ENCODE measurements around the gene GBX2.
"Not testable (repeated sequence)": the region's sequence is repeated elsewhere in the genome, so short reads cannot be mapped to it uniquely, and the experiment has no call there.

The GBX2 gene

GRCh38 chr2:236156095-236156859 is 11.9 kb downstream of the GBX2 start:
- no peak for DNase-seq (ENCODE audit: low read depth, low spot score)

GRCh38 chr2:236155406-236155805 is 12.8 kb downstream of the GBX2 start:
- no peak for DNase-seq (ENCODE audit: low read depth, low spot score)

GRCh38 chr2:236146436-236146835 is 21.8 kb downstream of the GBX2 start:
- no peak for DNase-seq (ENCODE audit: low read depth, low spot score)

- DNase-seq (ENCODE audit: low read depth, low spot score): no peak
Observed at GRCh38 chr2:236143811-236144210, 24.4 kb downstream of the GBX2 start.

- not testable (repeated sequence) for DNase-seq (ENCODE audit: low read depth, low spot score)
Observed at GRCh38 chr2:236141616-236142015, 26.6 kb downstream of the GBX2 start.

GRCh38 chr2:236137066-236137465 is 31.1 kb downstream of the GBX2 start:
- no peak for DNase-seq (ENCODE audit: low read depth, low spot score)

GRCh38 chr2:236136538-236136937 is 31.6 kb downstream of the GBX2 start:
- DNase-seq (ENCODE audit: low read depth, low spot score): no peak

GRCh38 chr2:236133410-236134012 is 34.7 kb downstream of the GBX2 start:
- no peak for DNase-seq (ENCODE audit: low read depth, low spot score)

GRCh38 chr2:236131073-236131692 is 37.0 kb downstream of the GBX2 start:
- DNase-seq (ENCODE audit: low read depth, low spot score): no peak

- DNase-seq (ENCODE audit: low read depth, low spot score): no peak
Observed at GRCh38 chr2:236130349-236130998, 37.7 kb downstream of the GBX2 start.

- DNase-seq (ENCODE audit: low read depth, low spot score): no peak
Observed at GRCh38 chr2:236129935-236130334, 38.3 kb downstream of the GBX2 start.

GRCh38 chr2:236128321-236128720 is 39.9 kb downstream of the GBX2 start:
- no peak for DNase-seq (ENCODE audit: low read depth, low spot score)

- no peak for DNase-seq (ENCODE audit: low read depth, low spot score)
Observed at GRCh38 chr2:236127010-236127409, 41.2 kb downstream of the GBX2 start.

- DNase-seq (ENCODE audit: low read depth, low spot score): no peak
Observed at GRCh38 chr2:236125541-236125940, 42.6 kb downstream of the GBX2 start.

- no peak for DNase-seq (ENCODE audit: low read depth, low spot score)
Observed at GRCh38 chr2:236124182-236124893, 43.8 kb downstream of the GBX2 start.

GRCh38 chr2:236123716-236124115 is 44.5 kb downstream of the GBX2 start:
- DNase-seq (ENCODE audit: low read depth, low spot score): no peak

GRCh38 chr2:236122236-236122635 is 46.0 kb downstream of the GBX2 start:
- no peak for DNase-seq (ENCODE audit: low read depth, low spot score)

GRCh38 chr2:236121546-236121945 is 46.6 kb downstream of the GBX2 start:
- no peak for DNase-seq (ENCODE audit: low read depth, low spot score)

- no peak for DNase-seq (ENCODE audit: low read depth, low spot score)
Observed at GRCh38 chr2:236120829-236121228, 47.4 kb downstream of the GBX2 start.

- no peak for DNase-seq (ENCODE audit: low read depth, low spot score)
Observed at GRCh38 chr2:236120141-236120601, 48.0 kb downstream of the GBX2 start.

- DNase-seq (ENCODE audit: low read depth, low spot score): no peak
Observed at GRCh38 chr2:236119476-236119875, 48.7 kb downstream of the GBX2 start.

GRCh38 chr2:236119003-236119402 is 49.2 kb downstream of the GBX2 start:
- DNase-seq (ENCODE audit: low read depth, low spot score): no peak
